Upper lobe of left lung (tissue), 4 donors: ENCODE measurements around the gene ACACB.

ENCODE experiments used
- EP300 ChIP-seq, 4 donors: sonication (generic); formaldehyde crosslinking; IDR thresholded peaks; one replicate each; pipeline ENCODE4 v1.5.1; 2017; ENCODE audit warnings: antibody characterized with exemption in 4 of 4, control low read depth in 2 of 4
- POLR2A ChIP-seq, 4 donors: fragments of 450-650 bp; IDR thresholded peaks; one replicate each; pipeline ENCODE4 v1.5.1; 2016 to 2017; ENCODE audit warnings: antibody characterized with exemption in 4 of 4, mild to moderate bottlenecking in 2 of 4
- POLR2AphosphoS5 ChIP-seq, 2 donors: sonication (generic); formaldehyde crosslinking; IDR thresholded peaks; one replicate each; pipeline ENCODE4 v1.5.1; 2017; ENCODE audit warnings: antibody characterized with exemption in 2 of 2
- TF ChIP-seq, protein P1 (sequence below), 6 experiments: fragments of 450-650 bp in 4 of 6; fragments of 200-600 bp in 2 of 6; sonication (generic) in 2 of 6; IDR thresholded peaks; one replicate each; pipeline ENCODE4 v1.5.1; 2016 to 2019; ENCODE audit warnings: antibody characterized with exemption in 6 of 6

DNA sequence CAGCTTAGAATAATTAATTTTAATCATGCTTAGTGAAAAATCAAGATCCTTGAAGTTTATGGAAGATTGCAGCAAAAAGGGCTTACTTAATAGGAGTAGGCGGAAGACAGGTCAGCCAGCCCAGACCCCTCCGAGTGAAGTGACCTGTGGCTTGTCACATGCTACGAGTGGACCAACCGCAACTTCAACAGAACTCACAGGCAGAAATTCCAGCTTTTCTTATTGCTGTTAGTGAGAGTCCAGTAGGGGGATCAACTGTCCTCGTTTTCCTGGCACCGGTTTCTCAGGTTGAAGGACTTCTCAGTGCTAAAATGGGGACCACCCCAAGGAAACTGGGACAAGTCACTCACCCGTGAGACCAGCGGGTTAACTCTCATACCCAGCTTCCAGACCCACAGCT is 72.9 kb downstream of the ACACB start:
- no peak for TF ChIP-seq POLR2A (IDR thresholded peaks at IDR 0.05)
- no peak for TF ChIP-seq POLR2AphosphoS5 (IDR thresholded peaks at IDR 0.05)
- TF ChIP-seq, protein P1, sequence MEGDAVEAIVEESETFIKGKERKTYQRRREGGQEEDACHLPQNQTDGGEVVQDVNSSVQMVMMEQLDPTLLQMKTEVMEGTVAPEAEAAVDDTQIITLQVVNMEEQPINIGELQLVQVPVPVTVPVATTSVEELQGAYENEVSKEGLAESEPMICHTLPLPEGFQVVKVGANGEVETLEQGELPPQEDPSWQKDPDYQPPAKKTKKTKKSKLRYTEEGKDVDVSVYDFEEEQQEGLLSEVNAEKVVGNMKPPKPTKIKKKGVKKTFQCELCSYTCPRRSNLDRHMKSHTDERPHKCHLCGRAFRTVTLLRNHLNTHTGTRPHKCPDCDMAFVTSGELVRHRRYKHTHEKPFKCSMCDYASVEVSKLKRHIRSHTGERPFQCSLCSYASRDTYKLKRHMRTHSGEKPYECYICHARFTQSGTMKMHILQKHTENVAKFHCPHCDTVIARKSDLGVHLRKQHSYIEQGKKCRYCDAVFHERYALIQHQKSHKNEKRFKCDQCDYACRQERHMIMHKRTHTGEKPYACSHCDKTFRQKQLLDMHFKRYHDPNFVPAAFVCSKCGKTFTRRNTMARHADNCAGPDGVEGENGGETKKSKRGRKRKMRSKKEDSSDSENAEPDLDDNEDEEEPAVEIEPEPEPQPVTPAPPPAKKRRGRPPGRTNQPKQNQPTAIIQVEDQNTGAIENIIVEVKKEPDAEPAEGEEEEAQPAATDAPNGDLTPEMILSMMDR (IDR thresholded peaks at IDR 0.05): no peak
- no peak for TF ChIP-seq EP300 (IDR thresholded peaks at IDR 0.05)
